Kidney (tissue), 14 donors: Measurements from ENCODE around the gene ZAR1. TPM values are rescaled to one million over a fixed set of nuclear protein-coding genes. Genes with fewer than 3 reads are reported as not detected.

Source experiments
- DNase-seq, 5 donors: peaks; one replicate each; pipeline ENCODE4 v3.0.0-alpha.2; 2013 to 2020
- FAIRE-seq: peaks from 2 replicates; lab custom pipeline; 2012; peaks lifted over from hg19 to GRCh38; lab: Jason Lieb, UNC
- H3K27ac ChIP-seq, 2 donors: one replicate each; pipeline ENCODE4 v1.7.0; 2013; ENCODE audit warnings: low read depth in 2 of 2, low read length in 2 of 2, inconsistent platforms in 1 of 2
- H3K27me3 ChIP-seq: one replicate; pipeline ENCODE4 v1.7.1; 2013; ENCODE audit warnings: low read length, inconsistent platforms; ENCODE audit not compliant: control insufficient read depth, insufficient read depth
- H3K36me3 ChIP-seq, 3 donors: one replicate each; pipeline versions ENCODE4 v1.7.0 to v1.7.1; 2013; ENCODE audit warnings: low read length in 3 of 3, control low read depth in 1 of 3, inconsistent platforms in 1 of 3; ENCODE audit not compliant: insufficient read depth in 3 of 3, control insufficient read depth in 2 of 3
- H3K4me1 ChIP-seq, 3 donors: one replicate each; pipeline versions ENCODE4 v1.7.0 to v1.7.1; 2013; ENCODE audit warnings: low read length in 3 of 3, inconsistent platforms in 1 of 3, low read depth in 1 of 3; ENCODE audit not compliant: control insufficient read depth in 2 of 3, insufficient read depth in 2 of 3
- H3K4me3 ChIP-seq, 3 donors: one replicate each; pipeline versions ENCODE4 v1.7.0 to v1.8.1; 2013; ENCODE audit warnings: low read length in 3 of 3, control low read depth in 1 of 3, inconsistent platforms in 1 of 3
- H3K9ac ChIP-seq, 3 donors: one replicate each; pipeline versions ENCODE4 v1.7.0 to v1.7.1; 2013; ENCODE audit warnings: low read length in 3 of 3, control low read depth in 1 of 3, inconsistent platforms in 1 of 3
- H3K9me3 ChIP-seq, 3 donors: one replicate each; pipeline versions ENCODE4 v1.7.0 to v1.7.1; 2013; ENCODE audit warnings: low read length in 3 of 3, control low read depth in 1 of 3, inconsistent platforms in 1 of 3; ENCODE audit not compliant: control insufficient read depth in 2 of 3, insufficient read depth in 1 of 3
- CTCF ChIP-seq: IDR thresholded peaks from 3 replicates; pipeline ENCODE4 v1.5.1; 2012; ENCODE audit warnings: mild to moderate bottlenecking, moderate library complexity, borderline replicate concordance; ENCODE audit not compliant: insufficient read depth; ENCODE audit errors: extremely low read depth
- intact Hi-C: fragments of 100-400 bp; cut with DNase I; formaldehyde crosslinking; loops from one replicate; pipeline ENCODE4 v1.11.1; 2022
- polyA plus RNA-seq: library from polyadenylated mRNA; stranded (reverse); fragments of 350-450 nt; fragmentation: Illumina TruSeq; extraction: RNeasy Lipid Tissue Mini Kit (QIAGEN cat#74804); gene quantifications from one replicate; pipeline ENCODE4 v1.2.3, GENCODE V29; 2014; ENCODE audit warnings: low read depth, low replicate concordance; ENCODE audit not compliant: insufficient read depth
- total RNA-seq: library from RNA; stranded (reverse); fragmentation: NEBNext Ultra II Directional; extraction: Animal tissue kit (Norgen Biotek cat#: 25700); gene quantifications from one replicate; pipeline ENCODE4 v1.2.1, GENCODE V29; 2021
- donor health status: control.
- donor health status: control.
- donor health status: control.
- donor health status: control.
- donor health status: control.
- donor health status: DM: yes; HTN: yes; CAD: no.
- donor health status: Normal renal cell carcinoma (clear cell type).

ZAR1 gene
- total and polyA plus RNA-seq, 2 donors from 2014 or later = not detected

GRCh38 chr4:48493452-48494100 lies 3.5 kb downstream of the ZAR1 start:
- DNase-seq = no peak
- H3K27me3 ChIP-seq = peaks cover 23% of the 10 kb centered on the region
- no peak for FAIRE-seq
- no peak for TF ChIP-seq CTCF
- H3K9ac ChIP-seq = no peak overlapping the region
- H3K27ac ChIP-seq = no peak overlapping the region
- no peak overlapping the region for H3K4me3 ChIP-seq
- H3K9me3 ChIP-seq = no peaks in the 10 kb centered on the region
- H3K4me1 ChIP-seq = no peaks in the 10 kb centered on the region
- intact Hi-C loops = no loop called here
- H3K36me3 ChIP-seq = no peaks in the 10 kb centered on the region

- intact Hi-C loops = no loop called here
- FAIRE-seq (no peak), DNase-seq (no peak)
- H3K9me3 ChIP-seq = no peaks in the 10 kb centered on the region
- H3K4me3 ChIP-seq = no peak overlapping the region
- H3K27me3 ChIP-seq = peaks cover 12% of the 10 kb centered on the region
- no peak overlapping the region for H3K9ac ChIP-seq
- H3K27ac ChIP-seq = no peak overlapping the region
- no peaks in the 10 kb centered on the region for H3K4me1 ChIP-seq
- no peak for TF ChIP-seq CTCF
- peaks cover 0 to 4% (median 0%) of the 10 kb centered on the region in 3 donors for H3K36me3 ChIP-seq
Measured at GRCh38 chr4:48495941-48496340, 5.9 kb downstream of the ZAR1 start.

GRCh38 chr4:48498895-48499294 lies 8.8 kb downstream of the ZAR1 start:
- H3K36me3 ChIP-seq = peaks cover 0 to 4% (median 0%) of the 10 kb centered on the region in 3 donors
- intact Hi-C loops = no loop called here
- FAIRE-seq (no peak), DNase-seq (no peak)
- H3K9ac ChIP-seq = no peak overlapping the region
- TF ChIP-seq CTCF = no peak
- H3K4me3 ChIP-seq = no peak overlapping the region
- no peaks in the 10 kb centered on the region for H3K9me3 ChIP-seq
- no peak overlapping the region for H3K27ac ChIP-seq
- no peaks in the 10 kb centered on the region for H3K4me1 ChIP-seq
- H3K27me3 ChIP-seq = no peaks in the 10 kb centered on the region
